ENCODE measurements around the gene TREH. TPM values are rescaled to one million over a fixed set of nuclear protein-coding genes. Genes with fewer than 3 reads are reported as not detected.
"Not testable (repeated sequence)": the region's sequence is repeated elsewhere in the genome, so short reads cannot be mapped to it uniquely, and the experiment has no call there.

Gene TREH
- polyA plus RNA-seq, 1 of the 3 experiments (the other 2 are of a cell fraction) = not detected

- Histone ChIP-seq H3K36me3 (replicated peaks in 1 of 2; ENCODE audit: control insufficient read depth in 1 of 2, insufficient read depth in 2 of 2, low read length in 1 of 2) (peaks cover 7 to 15% of the 10 kb centered on the region in 2 experiments), H3K27ac (ENCODE audit: low read depth in 2 of 2, low read length in 1 of 2) (peak overlapping the region in 1 of 2 experiments; percentile 8; a peak in 1 of 4 replicates), H3K4me1 (ENCODE audit: control insufficient read depth in 1 of 2, insufficient read depth in 2 of 2, low read depth in 1 of 2, low read length in 1 of 2) (peaks cover 10 to 41% of the 10 kb centered on the region in 2 experiments), H3F3A (replicated peaks; ENCODE audit: insufficient read depth) (peaks cover 30% of the 10 kb centered on the region), H2AFZ (ENCODE audit: low read depth) (no peak overlapping the region), H3K4me3 (ENCODE audit: low read depth in 2 of 2, low read length in 1 of 2) (no peak overlapping the region), H3K9me2 (no peaks in the 10 kb centered on the region), H3K9me3 (no peaks in the 10 kb centered on the region), H4K20me1 (ENCODE audit: insufficient read depth) (no peaks in the 10 kb centered on the region), H3K4me2 (peak overlapping the region; percentile 22; the same call in 1 of the 2 replicates), H3K27me3 (ENCODE audit: insufficient read depth) (no peaks in the 10 kb centered on the region), H3K79me2 (ENCODE audit: insufficient read depth) (peaks cover 82% of the 10 kb centered on the region), H3K9ac (0 out of 2 replicates have a peak overlapping the region, but pooled peaks have one; percentile 2)
- POLR2A ChIA-PET = no interaction called here
- no peak for TF ChIP-seq CTCF (IDR thresholded peaks at IDR 0.05)
- no peak for TF ChIP-seq RAD21 (IDR thresholded peaks at IDR 0.05; ENCODE audit: low read length)
- TF ChIP-seq NRF1 (IDR thresholded peaks at IDR 0.05; ENCODE audit: low read depth, low read length) = no peak
- DNase-seq = no peak
- CTCF ChIA-PET = interaction anchor here (1.2 to 4.2 kb wide), 6 partner anchors 9 to 47 kb away, joined by 3 to 12 read pairs (median 6); no protein-coding TSS in a partner anchor
- 89% methylated on average over 7 of the region's 7 CpGs for WGBS (ENCODE audit: low lambda C conversion rate)
Measured at GRCh38 chr11:118612378-118612777, 67.1 kb downstream of the TREH start.

- H3K9me2 ChIP-seq = not testable (repeated sequence)
- H3F3A ChIP-seq (replicated peaks; ENCODE audit: insufficient read depth) = peaks cover 23% of the 10 kb centered on the region
Measured at GRCh38 chr11:118611433-118611795, 68.0 kb downstream of the TREH start.

GRCh38 chr11:118610773-118611432 lies 68.5 kb downstream of the TREH start:
- peaks cover 76% of the 10 kb centered on the region for H3K79me2 ChIP-seq (ENCODE audit: insufficient read depth)
- H3K9ac ChIP-seq = no peak overlapping the region

More at GRCh38 chr11:118611433-118611795, 68.0 kb downstream of the TREH start:
- CTCF ChIA-PET = interaction anchor here (0.7 to 4.2 kb wide), 6 partner anchors 10 to 49 kb away, joined by 3 to 12 read pairs (median 4); no protein-coding TSS in a partner anchor
- WGBS (ENCODE audit: low lambda C conversion rate) = 96% methylated on average over 19 of the region's 19 CpGs
- H3K9me3 ChIP-seq; H3K27ac ChIP-seq (ENCODE audit: low read depth in 2 of 2, low read length in 1 of 2); POLR2A ChIA-PET; H3K4me3 ChIP-seq (ENCODE audit: low read depth in 2 of 2, low read length in 1 of 2); H3K4me2 ChIP-seq; H3K27me3 ChIP-seq (ENCODE audit: insufficient read depth); H4K20me1 ChIP-seq (ENCODE audit: insufficient read depth); H2AFZ ChIP-seq (ENCODE audit: low read depth); H3K9ac ChIP-seq; DNase-seq: not testable (repeated sequence)
- H3K4me1 ChIP-seq (ENCODE audit: control insufficient read depth in 1 of 2, insufficient read depth in 2 of 2, low read depth in 1 of 2, low read length in 1 of 2) = peaks cover 11 to 40% of the 10 kb centered on the region in 2 experiments
- peaks cover 79% of the 10 kb centered on the region for H3K79me2 ChIP-seq (ENCODE audit: insufficient read depth)
- H3K36me3 ChIP-seq (replicated peaks in 1 of 2; ENCODE audit: control insufficient read depth in 1 of 2, insufficient read depth in 2 of 2, low read length in 1 of 2) = peaks cover 7 to 15% of the 10 kb centered on the region in 2 experiments

More at GRCh38 chr11:118610773-118611432, 68.5 kb downstream of the TREH start:
- TF ChIP-seq FOSL2 (IDR thresholded peaks at IDR 0.05; ENCODE audit: borderline replicate concordance, low read depth) (no peak), FOXJ3 (CRISPR knock-in tag; IDR thresholded peaks at IDR 0.05) (no peak), TCF12 (IDR thresholded peaks at IDR 0.05) (no peak), CTCF (IDR thresholded peaks at IDR 0.05) (peak; percentile 54), RCOR1 (IDR thresholded peaks at IDR 0.05; ENCODE audit: low read length) (no peak), NRF1 (IDR thresholded peaks at IDR 0.05; ENCODE audit: low read depth, low read length) (no peak), TAF1 (IDR thresholded peaks at IDR 0.05; ENCODE audit: borderline replicate concordance, low read depth, low read length) (no peak), RAD21 (IDR thresholded peaks at IDR 0.05; ENCODE audit: low read length) (no peak)
- no peaks in the 10 kb centered on the region for H3K9me3 ChIP-seq
- 84% methylated on average over 44 of the region's 54 CpGs for WGBS (ENCODE audit: low lambda C conversion rate)
- CTCF ChIA-PET = interaction anchor here (0.6 to 4.2 kb wide), 9 partner anchors 9 to 50 kb away, joined by 3 to 12 read pairs (median 4); no protein-coding TSS in a partner anchor
- H3K27me3 ChIP-seq (ENCODE audit: insufficient read depth) = no peaks in the 10 kb centered on the region
- H3K4me1 ChIP-seq (ENCODE audit: control insufficient read depth in 1 of 2, insufficient read depth in 2 of 2, low read depth in 1 of 2, low read length in 1 of 2) = peaks cover 16 to 41% of the 10 kb centered on the region in 2 experiments
- no peak overlapping the region for H3K4me2 ChIP-seq
- H3K27ac ChIP-seq (ENCODE audit: low read depth in 2 of 2, low read length in 1 of 2) = no peak overlapping the region
- peaks cover 22% of the 10 kb centered on the region for H3F3A ChIP-seq (replicated peaks; ENCODE audit: insufficient read depth)
- no peak overlapping the region for H2AFZ ChIP-seq (ENCODE audit: low read depth)
- no peak for DNase-seq
- POLR2A ChIA-PET = no interaction called here
- no peaks in the 10 kb centered on the region for H3K9me2 ChIP-seq
- H3K4me3 ChIP-seq (ENCODE audit: low read depth in 2 of 2, low read length in 1 of 2) = no peak overlapping the region; a peak in 1 of 4 replicates
- peaks cover 4 to 10% of the 10 kb centered on the region in 2 experiments for H3K36me3 ChIP-seq (replicated peaks in 1 of 2; ENCODE audit: control insufficient read depth in 1 of 2, insufficient read depth in 2 of 2, low read length in 1 of 2)
- H4K20me1 ChIP-seq (ENCODE audit: insufficient read depth) = no peaks in the 10 kb centered on the region

Data from SK-N-SH (cell line).